H9 (cell line): ENCODE results near the gene RAB29. TPM values are rescaled to one million over a fixed set of nuclear protein-coding genes. Genes with fewer than 3 reads are reported as not detected.
A peak's percentile ranks its signal among the peaks of the same experiment; 100 is the strongest.

Source experiments
- DNase-seq: peaks from one replicate; pipeline ENCODE4 v3.0.0-alpha.2; 2017
- H2AFZ ChIP-seq: one replicate; pipeline ENCODE4 v1.6.1; 2013; ENCODE audit warnings: mild to moderate bottlenecking, low read length, control low read depth, moderate library complexity
- H2AK5ac ChIP-seq: 2 replicates; pipeline ENCODE4 v1.6.1; 2013; ENCODE audit warnings: low read length, control low read depth, mixed read lengths; ENCODE audit not compliant: insufficient read length
- H2BK120ac ChIP-seq: one replicate; pipeline ENCODE4 v1.6.1; 2013; ENCODE audit warnings: low read depth, mild to moderate bottlenecking, low read length, control low read depth, inconsistent platforms; ENCODE audit not compliant: poor library complexity, severe bottlenecking
- H2BK12ac ChIP-seq: 2 replicates; pipeline ENCODE4 v1.6.1; 2013; ENCODE audit warnings: low read length, control low read depth, mixed read lengths, low read depth; ENCODE audit not compliant: insufficient read length
- H2BK15ac ChIP-seq: 2 replicates; pipeline ENCODE4 v1.6.1; 2013; ENCODE audit warnings: low read depth, low read length, control low read depth
- H2BK20ac ChIP-seq: one replicate; pipeline ENCODE4 v1.6.1; 2013; ENCODE audit warnings: low read depth, mild to moderate bottlenecking, low read length, control low read depth, inconsistent platforms; ENCODE audit not compliant: poor library complexity, severe bottlenecking
- H2BK5ac ChIP-seq: 2 replicates; pipeline ENCODE4 v1.6.1; 2013; ENCODE audit warnings: low read length, control low read depth, mixed read lengths; ENCODE audit not compliant: insufficient read length
- H3K14ac ChIP-seq: 2 replicates; pipeline ENCODE4 v1.6.1; 2013; ENCODE audit warnings: low read length, control low read depth; ENCODE audit not compliant: insufficient read depth
- H3K18ac ChIP-seq: 2 replicates; pipeline ENCODE4 v1.6.1; 2013; ENCODE audit warnings: low read depth, mild to moderate bottlenecking, mixed read lengths, low read length, control low read depth; ENCODE audit not compliant: insufficient read length
- H3K23ac ChIP-seq: 2 replicates; pipeline ENCODE4 v1.6.1; 2013; ENCODE audit warnings: low read length, control low read depth, mixed read lengths, low read depth; ENCODE audit not compliant: insufficient read length
- H3K23me2 ChIP-seq: 2 replicates; pipeline ENCODE4 v1.6.1; 2013; ENCODE audit warnings: low read depth, mild to moderate bottlenecking, mixed read lengths, low read length, control low read depth; ENCODE audit not compliant: insufficient read length, poor library complexity, severe bottlenecking
- H3K27ac ChIP-seq: 2 replicates; pipeline ENCODE4 v1.5.1; 2013; ENCODE audit warnings: low read length, control low read depth, mixed read lengths, low read depth; ENCODE audit not compliant: insufficient read length
- H3K27me3 ChIP-seq: 2 replicates; pipeline ENCODE4 v1.6.1; 2013; ENCODE audit warnings: low read length, control low read depth, inconsistent platforms; ENCODE audit not compliant: insufficient read depth
- H3K4ac ChIP-seq: 2 replicates; pipeline ENCODE4 v1.6.1; 2013; ENCODE audit warnings: low read depth, mild to moderate bottlenecking, control low read depth, inconsistent platforms, low read length, moderate library complexity
- H3K4me1 ChIP-seq: 2 replicates; pipeline ENCODE4 v1.6.1; 2013; ENCODE audit warnings: low read length, control low read depth, inconsistent platforms; ENCODE audit not compliant: insufficient read depth
- H3K4me2 ChIP-seq: 2 replicates; pipeline ENCODE4 v1.6.1; 2013; ENCODE audit warnings: low read length, control low read depth, mixed read lengths; ENCODE audit not compliant: insufficient read length, insufficient read depth
- H3K56ac ChIP-seq: 2 replicates; pipeline ENCODE4 v1.6.1; 2013; ENCODE audit warnings: low read depth, mild to moderate bottlenecking, mixed read lengths, low read length, control low read depth; ENCODE audit not compliant: insufficient read length
- H3K79me1 ChIP-seq: 2 replicates; pipeline ENCODE4 v1.6.1; 2013; ENCODE audit warnings: low read depth, mild to moderate bottlenecking, moderate library complexity, low read length, control low read depth, inconsistent platforms; ENCODE audit not compliant: insufficient read depth, poor library complexity, severe bottlenecking
- H3K79me2 ChIP-seq: 2 replicates; pipeline ENCODE4 v1.6.1; 2013; ENCODE audit warnings: low read length, control low read depth, inconsistent platforms; ENCODE audit not compliant: insufficient read depth
- H3K9ac ChIP-seq: 2 replicates; pipeline ENCODE4 v1.6.1; 2013; ENCODE audit warnings: low read length, control low read depth, mixed read lengths; ENCODE audit not compliant: insufficient read length; ENCODE audit errors: extremely low read depth
- H3K9me3 ChIP-seq: one replicate; pipeline ENCODE4 v1.6.1; 2013; ENCODE audit warnings: low read depth, low read length, inconsistent platforms; ENCODE audit not compliant: control insufficient read depth
- H3T11ph ChIP-seq: one replicate; pipeline ENCODE4 v1.6.1; 2013; ENCODE audit warnings: mild to moderate bottlenecking, low read length, control low read depth, inconsistent platforms
- H4K20me1 ChIP-seq: one replicate; pipeline ENCODE4 v1.6.1; 2013; ENCODE audit not compliant: control insufficient read depth, insufficient read length, insufficient read depth
- H4K5ac ChIP-seq: 2 replicates; pipeline ENCODE4 v1.6.1; 2013; ENCODE audit warnings: low read depth, mild to moderate bottlenecking, mixed read lengths, low read length, control low read depth; ENCODE audit not compliant: insufficient read length
- H4K8ac ChIP-seq: replicated peaks from 2 replicates; pipeline ENCODE4 v1.6.1; 2013; ENCODE audit warnings: low read length, control low read depth, mixed read lengths, low read depth; ENCODE audit not compliant: insufficient read length
- H4K91ac ChIP-seq: 2 replicates; pipeline ENCODE4 v1.6.1; 2013; ENCODE audit warnings: low read depth, mild to moderate bottlenecking, moderate library complexity, mixed read lengths, low read length, control low read depth; ENCODE audit not compliant: insufficient read length
- H3K27ac Mint-ChIP-seq, 3 experiments: 2 replicates in 2 of 3; 3 replicates in 1 of 3; pipeline ENCODE4 v1.8.0; 2020 to 2021; ENCODE audit warnings: mixed read lengths in 3 of 3, mild to moderate bottlenecking in 1 of 3, moderate library complexity in 1 of 3
- H3K27me3 Mint-ChIP-seq: 2 replicates; pipeline ENCODE4 v1.8.0; 2021; ENCODE audit warnings: low read depth, mild to moderate bottlenecking, moderate library complexity, mixed read lengths
- H3K36me3 Mint-ChIP-seq, 3 experiments: 2 replicates in 2 of 3; 3 replicates in 1 of 3; pipeline ENCODE4 v1.8.0; 2020 to 2021; ENCODE audit warnings: low read depth in 3 of 3, mixed read lengths in 3 of 3; ENCODE audit not compliant: insufficient read depth in 1 of 3
- H3K4me1 Mint-ChIP-seq, 2 experiments: 2 replicates each; pipeline ENCODE4 v1.8.0; 2020; ENCODE audit warnings: mixed read lengths in 2 of 2
- H3K4me3 Mint-ChIP-seq, 2 experiments: 2 replicates in 1 of 2; 3 replicates in 1 of 2; pipeline ENCODE4 v1.8.0; 2020 to 2021; ENCODE audit warnings: mild to moderate bottlenecking in 2 of 2, mixed read lengths in 2 of 2, moderate library complexity in 1 of 2
- H3K9me3 Mint-ChIP-seq, 2 experiments: 2 replicates in 1 of 2; 3 replicates in 1 of 2; pipeline ENCODE4 v1.8.0; 2020; ENCODE audit warnings: mild to moderate bottlenecking in 2 of 2, mixed read lengths in 2 of 2, moderate library complexity in 1 of 2
- CTCF ChIP-seq: fragments of 200-600 bp; sonication (generic); conservative IDR thresholded peaks from 3 replicates; pipeline ENCODE4 v1.8.0; 2021; ENCODE audit warnings: antibody characterized with exemption, mild to moderate bottlenecking
- WGBS: extraction: QIAGEN DNeasy Blood & Tissue Kit; methylation state at CpG from one replicate; pipeline ENCODE4 v1.1.7; 2013; ENCODE audit warnings: missing lambda C conversion rate, low lambda C conversion rate, mixed read lengths; ENCODE audit not compliant: insufficient read length; ENCODE audit errors: extremely low coverage; 5-methylcytosine and 5-hydroxymethylcytosine counted together
- total RNA-seq: library from RNA; stranded (reverse); gene quantifications from 2 replicates; pipeline ENCODE4 v1.2.1, GENCODE V29; 2021

The RAB29 gene
- total RNA-seq, 1 experiment from 2014 or later: 4.2 TPM

GRCh38 chr1:205726619-205727125 lies 48.6 kb downstream of the RAB29 start:
- Mint-ChIP-seq H3K9me3 (no peaks in the 10 kb centered on the region), H3K4me3 (no peak overlapping the region), H3K4me1 (no peaks in the 10 kb centered on the region), H3K27ac (peak overlapping the region in 1 of 3 experiments; percentile 51; a peak in 2 of 7 replicates), H3K27me3 (no peaks in the 10 kb centered on the region), H3K36me3 (peaks cover 31 to 81% (median 75%) of the 10 kb centered on the region in 3 experiments)
- H2AFZ ChIP-seq: no peak overlapping the region
- no peak for DNase-seq
- no peaks in the 10 kb centered on the region for H3K23me2 ChIP-seq
- H3K9ac ChIP-seq: no peak overlapping the region
- no peaks in the 10 kb centered on the region for H3K79me1 ChIP-seq
- no peak overlapping the region for H3K23ac ChIP-seq
- H4K91ac ChIP-seq: no peak overlapping the region
- no peak overlapping the region for H2BK20ac ChIP-seq
- no peak overlapping the region for H2AK5ac ChIP-seq
- H3K18ac ChIP-seq: no peak overlapping the region
- H3K4me1 ChIP-seq: no peaks in the 10 kb centered on the region; the same call in 1 of the 2 replicates
- TF ChIP-seq CTCF: no peak
- H4K20me1 ChIP-seq: no peaks in the 10 kb centered on the region
- no peak overlapping the region for H3K14ac ChIP-seq
- H2BK15ac ChIP-seq: no peak overlapping the region
- no peak overlapping the region for H2BK120ac ChIP-seq
- no peaks in the 10 kb centered on the region for H3K27me3 ChIP-seq
- H4K8ac ChIP-seq: no peak overlapping the region
- H3T11ph ChIP-seq: no peak overlapping the region
- no peaks in the 10 kb centered on the region for H3K9me3 ChIP-seq
- no peak overlapping the region for H3K27ac ChIP-seq
- no peaks in the 10 kb centered on the region; the same call in 1 of the 2 replicates for H3K79me2 ChIP-seq
- no peak overlapping the region for H2BK5ac ChIP-seq
- no CpG with 5 or more reads among the region's 4 CpGs for WGBS
- H3K4ac ChIP-seq: no peak overlapping the region
- H2BK12ac ChIP-seq: no peak overlapping the region
- no peak overlapping the region for H3K56ac ChIP-seq
- no peak overlapping the region for H4K5ac ChIP-seq
- no peak overlapping the region for H3K4me2 ChIP-seq
